Colonic mucosa (tissue), 4 donors: ENCODE measurements around the gene GRM1. TPM values are rescaled to one million over a fixed set of nuclear protein-coding genes. Genes with fewer than 3 reads are reported as not detected.

ENCODE experiments used
- DNase-seq: peaks from one replicate; pipeline ENCODE4 v3.0.0-alpha.2; 2020
- H3K27ac ChIP-seq: fragments of 200-600 bp; one replicate; pipeline ENCODE4 v1.8.0; 2021
- H3K27me3 ChIP-seq: fragments of 200-600 bp; one replicate; pipeline ENCODE4 v1.8.0; 2021
- H3K36me3 ChIP-seq: fragments of 200-600 bp; one replicate; pipeline ENCODE4 v1.8.0; 2021
- H3K4me1 ChIP-seq: fragments of 200-600 bp; one replicate; pipeline ENCODE4 v1.8.0; 2021; ENCODE audit warnings: mild to moderate bottlenecking
- H3K4me3 ChIP-seq: fragments of 200-600 bp; one replicate; pipeline ENCODE4 v1.8.0; 2021
- H3K9ac ChIP-seq, 2 donors: one replicate each; pipeline ENCODE4 v1.7.0; 2013; ENCODE audit warnings: control low read depth in 2 of 2, low read depth in 2 of 2, low read length in 2 of 2
- H3K9me3 ChIP-seq: fragments of 200-600 bp; one replicate; pipeline ENCODE4 v1.8.0; 2021
- intact Hi-C: fragments of 100-400 bp; cut with DNase I; formaldehyde crosslinking; loops from one replicate; pipeline ENCODE4 v1.14.1; 2022
- total RNA-seq, 2 donors: library from RNA; stranded (reverse); fragmentation: NEBNext Ultra II Directional in 1 of 2; extraction: Animal tissue kit (Norgen Biotek cat#: 25700) in 1 of 2; gene quantifications; one replicate each; pipeline ENCODE4 v1.2.1, GENCODE V29; 2021
- TF ChIP-seq, protein P1 (sequence below): fragments of 200-600 bp; IDR thresholded peaks from one replicate; pipeline ENCODE4 v1.8.0; 2022; ENCODE audit warnings: antibody characterized with exemption, mild to moderate bottlenecking
- donor health status: healthy.
- donor health status: DM: no; HTN: no; CAD: no.
- donor health status: DM: no; HTN: no; CAD: no.

The GRM1 gene
- total RNA-seq, 2 donors from 2014 or later: 0.11 TPM; not detected in 1

DNA sequence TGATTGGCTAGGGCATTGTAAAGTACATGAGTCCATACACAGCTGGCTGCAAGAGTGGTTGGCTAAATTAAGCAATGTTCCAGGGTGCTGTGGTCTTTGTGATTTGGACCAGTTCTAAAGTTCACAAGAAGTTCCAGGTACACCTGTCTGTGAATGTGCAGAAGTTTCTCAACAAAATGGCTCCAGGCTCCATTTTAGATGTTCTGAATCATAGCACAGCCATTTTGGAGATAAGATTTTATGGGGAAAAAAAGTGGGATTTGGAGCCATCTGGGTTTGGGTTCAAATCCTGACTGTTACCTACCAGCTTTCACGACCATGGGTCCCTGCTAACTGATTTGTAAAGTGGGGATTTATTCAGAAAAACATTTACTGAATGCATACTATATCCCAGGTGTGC is 82.1 kb downstream of the GRM1 start:
- no peaks in the 10 kb centered on the region for H3K27me3 ChIP-seq
- no peak for DNase-seq
- no peak overlapping the region for H3K27ac ChIP-seq
- intact Hi-C loops: no loop called here
- H3K4me1 ChIP-seq: no peaks in the 10 kb centered on the region
- no peak overlapping the region for H3K4me3 ChIP-seq
- H3K9me3 ChIP-seq: no peaks in the 10 kb centered on the region
- no peaks in the 10 kb centered on the region for H3K36me3 ChIP-seq
- TF ChIP-seq, protein P1, sequence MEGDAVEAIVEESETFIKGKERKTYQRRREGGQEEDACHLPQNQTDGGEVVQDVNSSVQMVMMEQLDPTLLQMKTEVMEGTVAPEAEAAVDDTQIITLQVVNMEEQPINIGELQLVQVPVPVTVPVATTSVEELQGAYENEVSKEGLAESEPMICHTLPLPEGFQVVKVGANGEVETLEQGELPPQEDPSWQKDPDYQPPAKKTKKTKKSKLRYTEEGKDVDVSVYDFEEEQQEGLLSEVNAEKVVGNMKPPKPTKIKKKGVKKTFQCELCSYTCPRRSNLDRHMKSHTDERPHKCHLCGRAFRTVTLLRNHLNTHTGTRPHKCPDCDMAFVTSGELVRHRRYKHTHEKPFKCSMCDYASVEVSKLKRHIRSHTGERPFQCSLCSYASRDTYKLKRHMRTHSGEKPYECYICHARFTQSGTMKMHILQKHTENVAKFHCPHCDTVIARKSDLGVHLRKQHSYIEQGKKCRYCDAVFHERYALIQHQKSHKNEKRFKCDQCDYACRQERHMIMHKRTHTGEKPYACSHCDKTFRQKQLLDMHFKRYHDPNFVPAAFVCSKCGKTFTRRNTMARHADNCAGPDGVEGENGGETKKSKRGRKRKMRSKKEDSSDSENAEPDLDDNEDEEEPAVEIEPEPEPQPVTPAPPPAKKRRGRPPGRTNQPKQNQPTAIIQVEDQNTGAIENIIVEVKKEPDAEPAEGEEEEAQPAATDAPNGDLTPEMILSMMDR: no peak
- H3K9ac ChIP-seq: no peak overlapping the region

DNA sequence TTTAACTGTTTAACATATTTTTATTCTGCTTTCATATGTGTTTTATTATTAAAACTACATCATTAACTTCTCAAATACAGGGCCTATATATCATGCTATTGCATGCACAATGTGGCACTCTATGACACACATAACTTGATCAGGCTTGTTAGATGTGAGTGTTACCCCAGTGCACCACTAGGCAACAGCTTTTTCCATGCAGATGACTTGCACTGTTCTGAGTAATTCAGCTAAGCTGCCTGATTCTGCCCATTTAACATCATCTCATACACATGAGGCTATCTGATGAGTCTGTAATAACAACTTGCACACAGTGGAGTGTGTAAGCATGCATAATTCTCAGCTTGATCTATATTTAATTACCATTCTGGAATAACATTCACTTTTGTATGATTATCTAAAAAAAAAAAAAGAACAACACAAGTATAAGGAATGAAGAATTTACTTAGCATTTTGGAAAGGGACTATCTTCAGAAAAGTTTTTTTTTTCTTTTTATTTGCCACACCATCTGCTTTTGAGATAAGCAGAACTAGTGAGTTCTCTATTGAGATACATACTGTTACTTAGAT is 83.1 kb downstream of the GRM1 start:
- Histone ChIP-seq H3K4me3 (no peak overlapping the region), H3K27ac (no peak overlapping the region), H3K27me3 (no peaks in the 10 kb centered on the region), H3K36me3 (no peaks in the 10 kb centered on the region), H3K9ac (no peak overlapping the region), H3K4me1 (no peaks in the 10 kb centered on the region), H3K9me3 (no peaks in the 10 kb centered on the region)
- DNase-seq: no peak
- TF ChIP-seq, protein P1: no peak
- intact Hi-C loops: no loop called here

DNA sequence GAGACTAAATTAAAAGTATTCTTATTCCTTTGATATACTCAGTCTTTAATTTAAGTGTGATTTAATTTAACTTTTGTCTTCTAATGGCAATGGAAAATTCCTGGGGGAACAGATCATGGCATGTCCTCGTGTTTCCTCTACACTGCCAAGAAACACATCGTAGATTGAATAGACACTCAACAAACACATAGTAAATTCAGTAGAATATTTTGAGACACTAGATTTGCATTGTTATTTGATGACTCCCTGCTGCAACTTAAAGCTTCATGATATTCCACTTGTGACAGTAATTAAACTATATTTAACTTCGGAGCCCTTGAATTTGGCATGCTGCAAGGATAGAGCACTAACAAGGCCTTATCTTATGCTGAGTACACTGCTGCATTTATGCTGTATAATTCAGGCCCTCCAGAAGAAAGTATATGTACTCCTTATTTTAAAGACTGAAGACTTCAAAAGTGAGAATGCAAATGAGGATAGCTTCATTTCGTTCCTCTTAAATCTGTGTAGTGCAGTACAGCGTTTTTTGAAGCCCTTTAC is 84.3 kb downstream of the GRM1 start:
- no peaks in the 10 kb centered on the region for H3K9me3 ChIP-seq
- intact Hi-C loops: no loop called here
- H3K27ac ChIP-seq: no peak overlapping the region
- H3K27me3 ChIP-seq: no peaks in the 10 kb centered on the region
- H3K36me3 ChIP-seq: no peaks in the 10 kb centered on the region
- DNase-seq: no peak
- H3K4me3 ChIP-seq: no peak overlapping the region
- H3K4me1 ChIP-seq: no peaks in the 10 kb centered on the region
- no peak overlapping the region for H3K9ac ChIP-seq
- TF ChIP-seq, protein P1: no peak

DNA sequence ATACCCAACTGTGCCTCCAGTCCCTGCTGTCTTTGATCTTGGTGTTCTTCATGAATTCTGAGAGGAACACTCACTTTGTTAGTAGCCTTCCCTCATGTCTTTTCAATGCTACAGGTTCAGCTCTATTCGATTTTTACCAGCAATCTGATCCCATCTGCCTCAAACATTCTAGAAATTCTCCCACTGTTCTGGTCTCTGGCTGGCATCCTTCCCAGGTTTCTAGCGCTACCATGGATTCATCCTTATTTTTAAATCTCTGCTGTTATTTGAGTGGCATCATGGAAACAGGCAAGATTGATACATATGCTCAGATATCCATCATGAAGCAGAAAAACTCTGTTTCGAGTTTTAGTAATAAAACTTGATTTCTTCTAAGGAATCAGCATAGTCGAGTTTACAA is 94.8 kb downstream of the GRM1 start:
- Histone ChIP-seq H3K4me3 (no peak overlapping the region), H3K9ac (no peak overlapping the region), H3K9me3 (no peaks in the 10 kb centered on the region), H3K36me3 (no peaks in the 10 kb centered on the region), H3K27ac (no peak overlapping the region), H3K4me1 (no peaks in the 10 kb centered on the region), H3K27me3 (no peaks in the 10 kb centered on the region)
- intact Hi-C loops: no loop called here
- no peak for DNase-seq
- TF ChIP-seq, protein P1: no peak

DNA sequence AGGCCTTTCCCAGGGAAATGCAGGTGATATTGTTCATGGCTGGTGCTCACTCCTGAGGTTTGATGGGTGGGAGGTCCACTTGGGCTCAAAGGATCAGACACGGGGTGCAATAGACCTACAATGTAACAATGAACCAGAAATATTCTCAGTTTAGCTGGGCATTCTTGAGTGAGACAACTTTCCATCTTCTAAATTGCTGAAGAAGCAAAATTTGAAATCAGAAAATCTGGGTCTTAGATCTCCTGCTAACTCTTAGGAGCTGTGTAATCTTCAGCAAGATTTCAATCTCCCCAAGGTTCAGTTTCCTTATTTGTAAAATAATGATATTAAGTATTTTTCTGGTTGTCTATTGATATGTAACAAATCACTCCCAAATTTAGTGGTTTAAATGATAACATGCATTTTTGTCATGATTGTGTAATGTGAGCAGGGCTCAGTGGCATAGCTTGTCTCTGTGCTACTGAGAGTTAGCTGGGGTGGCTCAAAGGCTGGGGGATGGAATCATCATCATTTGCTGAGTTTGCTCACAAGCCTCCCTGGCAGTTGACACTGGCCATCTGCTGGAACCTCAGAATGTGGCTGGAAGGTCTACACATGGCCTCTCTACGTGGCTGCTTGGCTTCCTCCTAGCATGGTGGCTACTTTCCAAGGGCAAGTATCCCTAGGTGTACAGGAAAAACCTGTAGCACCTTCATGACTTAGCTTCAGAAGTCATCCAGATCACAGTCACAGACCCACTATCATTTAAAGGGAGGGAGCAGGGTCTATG is 98.8 kb downstream of the GRM1 start:
- H3K36me3 ChIP-seq: no peaks in the 10 kb centered on the region
- intact Hi-C loops: no loop called here
- DNase-seq: no peak
- TF ChIP-seq, protein P1: no peak
- H3K4me3 ChIP-seq: no peak overlapping the region
- H3K9me3 ChIP-seq: no peaks in the 10 kb centered on the region
- no peaks in the 10 kb centered on the region for H3K27me3 ChIP-seq
- no peak overlapping the region for H3K27ac ChIP-seq
- H3K9ac ChIP-seq: no peak overlapping the region
- no peaks in the 10 kb centered on the region for H3K4me1 ChIP-seq
